ENCODE results near the gene TMEM8B.

The TMEM8B gene

DNA sequence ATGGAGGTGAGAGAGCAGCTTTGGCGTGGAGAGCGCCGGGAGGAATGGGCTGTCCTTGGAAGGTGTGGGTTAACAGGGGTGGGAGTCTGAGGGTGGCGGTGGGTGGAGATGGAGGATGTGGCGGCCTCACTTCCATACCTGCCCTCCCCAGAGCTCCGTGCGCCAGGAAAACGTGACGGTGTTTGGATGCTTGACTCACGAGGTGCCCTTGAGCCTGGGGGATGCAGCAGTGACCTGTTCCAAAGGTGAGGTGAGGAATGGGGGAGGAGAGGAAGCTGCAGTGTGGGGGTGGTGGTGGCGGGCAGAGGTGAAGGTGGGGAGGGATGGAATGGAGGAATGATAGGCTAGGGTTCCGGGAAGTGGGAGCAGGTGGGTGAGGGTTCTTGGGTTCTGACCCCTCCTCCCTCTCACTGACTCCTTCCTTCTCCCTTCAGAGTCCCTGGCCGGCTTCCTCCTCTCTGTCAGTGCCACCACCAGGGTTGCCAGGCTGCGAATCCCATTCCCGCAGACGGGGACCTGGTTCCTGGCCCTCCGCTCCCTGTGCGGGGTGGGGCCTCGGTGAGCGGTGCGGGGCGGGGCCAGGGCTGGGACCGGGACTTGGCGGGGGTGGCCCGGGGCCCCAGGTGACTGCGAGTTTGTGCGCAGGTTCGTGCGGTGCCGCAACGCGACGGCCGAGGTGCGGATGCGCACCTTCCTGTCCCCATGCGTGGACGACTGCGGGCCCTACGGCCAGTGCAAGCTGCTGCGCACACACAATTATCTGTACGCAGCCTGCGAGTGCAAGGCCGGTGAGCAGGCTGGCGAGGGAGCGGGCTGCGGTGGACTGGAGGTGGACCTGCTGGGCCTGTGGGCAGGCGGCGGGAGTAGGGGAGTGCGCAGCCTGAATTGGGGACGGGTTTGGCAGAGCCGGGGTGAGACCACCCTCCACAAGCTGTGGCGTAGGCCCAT is 17.1 kb downstream of the TMEM8B start:
- H3K4me3 ChIP-seq (ENCODE audit: low read depth, low read length) = peak overlapping the region; percentile 76
- H3K9me3 ChIP-seq (ENCODE audit: control insufficient read depth, insufficient read depth, low read length) = no peaks in the 10 kb centered on the region
- peak overlapping the region; percentile 50 for H3K9ac ChIP-seq (ENCODE audit: low read depth, low read length)
- H3K36me3 ChIP-seq (ENCODE audit: control insufficient read depth, insufficient read depth, low read length) = no peaks in the 10 kb centered on the region
- H3K4me1 ChIP-seq (ENCODE audit: control insufficient read depth, insufficient read depth, low read length) = peaks cover 23% of the 10 kb centered on the region
- H3K27me3 ChIP-seq (ENCODE audit: control insufficient read depth, insufficient read depth, low read length) = peaks cover 8% of the 10 kb centered on the region

DNA sequence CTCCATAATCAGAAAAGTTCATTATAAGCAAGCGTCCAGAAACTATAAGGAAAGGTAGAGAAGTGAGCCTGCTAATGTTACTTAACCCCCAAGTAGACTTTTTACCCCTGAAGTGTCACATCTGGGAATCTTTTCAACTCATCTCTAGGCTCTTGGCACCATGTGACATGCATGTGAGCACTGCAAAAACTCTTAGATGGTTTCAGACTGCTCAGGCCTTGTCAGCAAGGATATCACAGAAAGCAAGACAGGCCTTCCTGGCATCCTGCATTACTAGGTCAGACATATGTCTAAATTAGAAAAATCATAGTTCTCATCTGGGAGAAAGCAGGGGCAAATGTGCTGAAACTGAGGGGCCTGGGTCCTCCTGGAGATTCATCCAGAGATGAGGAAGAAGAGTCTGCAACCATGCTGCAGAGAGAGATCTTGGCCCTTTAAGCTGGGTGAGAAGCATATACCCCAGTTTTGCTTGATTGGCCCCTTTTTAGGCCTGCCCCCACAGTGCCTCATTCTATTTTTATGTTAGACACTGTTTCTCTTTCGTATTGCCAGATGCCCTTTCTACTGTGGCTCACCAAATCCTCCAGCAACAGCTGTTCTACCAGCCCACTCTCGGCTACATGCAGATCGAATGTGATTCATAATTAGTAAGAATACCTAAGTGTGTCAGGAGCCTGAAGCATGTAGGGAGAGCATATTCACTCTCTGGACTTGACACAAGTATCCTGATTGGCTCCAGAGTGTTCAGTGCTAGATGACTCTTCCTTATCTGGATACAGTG is 19.0 kb downstream of the TMEM8B start:
- Histone ChIP-seq H3K4me1 (ENCODE audit: control insufficient read depth, insufficient read depth, low read length) (peaks cover 18% of the 10 kb centered on the region), H3K27me3 (ENCODE audit: control insufficient read depth, insufficient read depth, low read length) (peaks cover 8% of the 10 kb centered on the region), H3K36me3 (ENCODE audit: control insufficient read depth, insufficient read depth, low read length) (no peaks in the 10 kb centered on the region), H3K9me3 (ENCODE audit: control insufficient read depth, insufficient read depth, low read length) (no peaks in the 10 kb centered on the region), H3K4me3 (ENCODE audit: low read depth, low read length) (no peak overlapping the region), H3K9ac (ENCODE audit: low read depth, low read length) (no peak overlapping the region)

DNA sequence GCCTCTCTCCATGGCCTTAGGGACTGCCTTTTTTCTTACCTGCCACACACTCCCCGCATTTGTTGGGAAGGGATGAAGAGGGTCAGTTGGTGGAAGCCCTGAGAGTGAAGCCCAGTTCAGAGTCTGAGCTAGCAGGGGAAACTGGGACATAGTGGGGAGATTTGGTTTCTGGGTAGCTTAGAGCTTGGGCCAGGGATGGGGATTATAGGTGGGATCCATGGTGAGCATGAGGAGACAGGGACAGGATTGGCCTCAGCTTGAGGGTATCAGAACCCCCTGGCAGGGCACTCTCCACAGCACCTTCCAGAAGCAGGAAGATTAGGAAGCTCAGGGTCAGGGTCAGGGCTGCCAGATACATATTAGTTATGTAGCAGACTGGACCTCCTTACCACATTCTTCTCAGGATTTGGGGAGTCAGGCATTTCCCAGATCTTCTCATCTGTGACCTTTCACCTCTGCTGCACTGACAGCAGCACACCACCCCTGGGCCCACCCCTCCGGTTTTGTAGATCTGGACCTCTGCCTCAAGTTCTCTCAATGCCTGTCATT is 23.3 kb downstream of the TMEM8B start:
- peaks cover 2% of the 10 kb centered on the region for H3K27me3 ChIP-seq (ENCODE audit: control insufficient read depth, insufficient read depth, low read length)
- no peaks in the 10 kb centered on the region for H3K9me3 ChIP-seq (ENCODE audit: control insufficient read depth, insufficient read depth, low read length)
- no peaks in the 10 kb centered on the region for H3K4me1 ChIP-seq (ENCODE audit: control insufficient read depth, insufficient read depth, low read length)
- H3K9ac ChIP-seq (ENCODE audit: low read depth, low read length) = no peak overlapping the region
- no peak overlapping the region for H3K4me3 ChIP-seq (ENCODE audit: low read depth, low read length)
- peaks cover 3% of the 10 kb centered on the region for H3K36me3 ChIP-seq (ENCODE audit: control insufficient read depth, insufficient read depth, low read length)

DNA sequence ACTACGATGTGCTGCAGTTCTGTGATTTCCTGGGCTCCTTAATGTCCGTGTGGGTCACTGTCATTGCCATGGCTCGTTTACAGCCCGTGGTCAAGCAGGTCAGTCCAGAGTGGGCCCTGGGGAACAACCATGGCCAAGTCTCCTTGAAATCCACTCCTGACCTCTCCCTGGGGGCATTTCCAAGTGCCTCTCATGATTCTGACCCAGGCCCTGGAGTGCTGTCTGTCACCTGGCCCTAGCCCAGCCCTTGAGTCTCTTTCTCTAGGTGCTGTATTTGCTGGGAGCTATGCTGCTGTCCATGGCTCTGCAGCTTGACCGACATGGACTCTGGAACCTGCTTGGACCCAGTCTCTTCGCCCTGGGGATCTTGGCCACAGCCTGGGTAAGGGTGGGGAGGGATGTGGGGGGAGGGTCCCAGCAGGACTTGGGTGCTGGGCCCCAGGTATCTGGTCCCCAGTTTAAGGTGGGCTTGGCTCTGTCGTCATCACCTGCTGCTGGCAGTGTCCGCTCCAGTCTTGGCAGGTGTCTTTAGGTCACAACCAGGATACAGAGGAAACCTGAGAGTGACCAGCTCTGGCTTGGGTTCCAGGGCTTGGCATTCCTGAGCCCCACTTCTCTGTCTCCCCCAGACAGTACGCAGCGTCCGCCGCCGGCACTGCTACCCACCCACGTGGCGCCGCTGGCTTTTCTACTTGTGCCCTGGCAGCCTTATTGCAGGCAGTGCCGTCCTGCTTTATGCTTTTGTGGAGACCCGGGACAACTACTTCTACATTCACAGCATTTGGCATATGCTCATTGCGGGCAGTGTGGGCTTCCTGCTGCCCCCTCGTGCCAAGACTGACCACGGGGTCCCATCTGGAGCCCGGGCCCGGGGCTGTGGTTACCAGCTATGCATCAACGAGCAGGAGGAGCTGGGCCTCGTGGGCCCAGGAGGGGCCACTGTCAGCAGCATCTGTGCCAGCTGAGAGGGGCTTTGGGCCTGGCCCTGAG is 24.1 kb downstream of the TMEM8B start:
- no peaks in the 10 kb centered on the region for H3K9me3 ChIP-seq (ENCODE audit: control insufficient read depth, insufficient read depth, low read length)
- no peaks in the 10 kb centered on the region for H3K4me1 ChIP-seq (ENCODE audit: control insufficient read depth, insufficient read depth, low read length)
- peaks cover 3% of the 10 kb centered on the region for H3K36me3 ChIP-seq (ENCODE audit: control insufficient read depth, insufficient read depth, low read length)
- H3K9ac ChIP-seq (ENCODE audit: low read depth, low read length) = no peak overlapping the region
- peaks cover 2% of the 10 kb centered on the region for H3K27me3 ChIP-seq (ENCODE audit: control insufficient read depth, insufficient read depth, low read length)
- H3K4me3 ChIP-seq (ENCODE audit: low read depth, low read length) = no peak overlapping the region

DNA sequence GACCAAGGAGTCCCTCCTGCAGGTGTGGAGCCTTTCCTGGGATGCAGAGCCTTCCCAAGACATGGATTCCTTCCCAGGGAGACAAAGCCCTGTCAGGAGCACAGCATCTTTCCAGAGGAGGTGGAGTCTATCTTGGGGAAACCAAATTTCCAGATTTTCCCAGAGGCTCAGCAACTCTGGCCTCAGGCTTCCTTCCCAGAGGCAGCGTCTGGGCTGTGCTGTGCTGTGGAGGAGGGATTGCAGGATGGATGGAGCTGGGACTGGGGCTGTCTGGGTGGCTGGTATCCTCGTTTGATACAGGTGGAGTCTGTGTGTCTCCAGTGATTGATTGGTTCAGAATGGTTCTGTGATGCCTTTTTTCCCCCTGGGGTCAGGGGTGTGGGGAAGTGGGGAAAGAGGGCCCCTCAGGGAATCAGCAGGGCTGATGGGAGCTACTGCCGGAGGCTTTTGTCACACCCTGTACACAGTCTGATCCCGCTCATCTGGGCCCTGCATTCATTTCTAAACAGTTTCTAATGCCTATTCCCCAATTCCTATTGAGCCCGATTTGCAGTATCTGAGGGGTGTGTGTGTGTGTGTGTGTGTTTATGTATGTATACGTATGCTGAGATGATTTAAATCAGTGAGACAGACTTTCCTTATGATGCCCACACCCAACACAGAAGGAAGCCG is 25.2 kb downstream of the TMEM8B start:
- H3K4me3 ChIP-seq (ENCODE audit: low read depth, low read length) = no peak overlapping the region
- H3K9ac ChIP-seq (ENCODE audit: low read depth, low read length) = no peak overlapping the region
- H3K4me1 ChIP-seq (ENCODE audit: control insufficient read depth, insufficient read depth, low read length) = no peaks in the 10 kb centered on the region
- H3K27me3 ChIP-seq (ENCODE audit: control insufficient read depth, insufficient read depth, low read length) = peaks cover 2% of the 10 kb centered on the region
- peaks cover 3% of the 10 kb centered on the region for H3K36me3 ChIP-seq (ENCODE audit: control insufficient read depth, insufficient read depth, low read length)
- no peaks in the 10 kb centered on the region for H3K9me3 ChIP-seq (ENCODE audit: control insufficient read depth, insufficient read depth, low read length)

DNA sequence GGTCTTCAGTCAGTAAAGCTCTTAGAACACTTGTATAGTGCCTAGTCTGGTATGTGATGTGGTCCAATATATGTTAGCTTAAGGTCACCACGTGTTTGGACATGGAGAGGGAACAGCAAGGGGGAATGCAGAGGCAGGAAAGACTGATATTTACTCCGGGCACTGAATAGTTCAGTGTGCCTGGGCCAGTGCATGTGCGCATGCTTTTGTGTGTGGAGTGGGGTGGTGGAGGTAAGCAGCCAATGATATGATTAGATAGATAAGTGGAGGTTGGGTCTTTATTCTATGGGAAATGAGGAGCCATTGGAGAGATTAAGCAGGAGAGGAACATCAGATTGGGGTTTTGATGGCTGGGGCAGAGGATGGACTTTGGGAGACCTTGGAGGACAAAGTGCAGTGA is 27.2 kb downstream of the TMEM8B start:
- Histone ChIP-seq H3K9me3 (ENCODE audit: control insufficient read depth, insufficient read depth, low read length) (no peaks in the 10 kb centered on the region), H3K4me1 (ENCODE audit: control insufficient read depth, insufficient read depth, low read length) (no peaks in the 10 kb centered on the region), H3K27me3 (ENCODE audit: control insufficient read depth, insufficient read depth, low read length) (peaks cover 10% of the 10 kb centered on the region), H3K4me3 (ENCODE audit: low read depth, low read length) (no peak overlapping the region), H3K9ac (ENCODE audit: low read depth, low read length) (no peak overlapping the region), H3K36me3 (ENCODE audit: control insufficient read depth, insufficient read depth, low read length) (peaks cover 3% of the 10 kb centered on the region)

DNA sequence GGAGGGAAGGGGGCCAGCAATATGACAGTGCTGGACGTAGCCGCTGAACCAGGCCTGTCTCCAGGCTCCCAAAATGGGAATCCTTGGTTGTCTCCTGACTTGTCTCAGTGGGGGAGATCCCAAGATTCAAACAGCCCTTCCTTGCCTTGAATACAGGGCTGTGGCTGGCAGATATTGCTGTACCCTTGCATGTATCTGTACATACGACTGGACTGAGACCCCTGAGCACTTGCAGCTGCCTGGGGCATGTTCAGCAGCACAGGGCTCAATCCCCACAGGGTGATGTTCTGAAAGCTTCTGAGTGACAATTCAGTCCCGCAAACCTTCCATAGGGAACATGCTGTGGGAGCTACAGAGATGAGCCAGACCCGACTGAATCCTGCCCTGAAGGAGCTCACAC is 27.9 kb downstream of the TMEM8B start:
- H3K9ac ChIP-seq (ENCODE audit: low read depth, low read length) = no peak overlapping the region
- no peaks in the 10 kb centered on the region for H3K4me1 ChIP-seq (ENCODE audit: control insufficient read depth, insufficient read depth, low read length)
- H3K4me3 ChIP-seq (ENCODE audit: low read depth, low read length) = no peak overlapping the region
- peaks cover 11% of the 10 kb centered on the region for H3K27me3 ChIP-seq (ENCODE audit: control insufficient read depth, insufficient read depth, low read length)
- no peaks in the 10 kb centered on the region for H3K9me3 ChIP-seq (ENCODE audit: control insufficient read depth, insufficient read depth, low read length)
- H3K36me3 ChIP-seq (ENCODE audit: control insufficient read depth, insufficient read depth, low read length) = peaks cover 3% of the 10 kb centered on the region

DNA sequence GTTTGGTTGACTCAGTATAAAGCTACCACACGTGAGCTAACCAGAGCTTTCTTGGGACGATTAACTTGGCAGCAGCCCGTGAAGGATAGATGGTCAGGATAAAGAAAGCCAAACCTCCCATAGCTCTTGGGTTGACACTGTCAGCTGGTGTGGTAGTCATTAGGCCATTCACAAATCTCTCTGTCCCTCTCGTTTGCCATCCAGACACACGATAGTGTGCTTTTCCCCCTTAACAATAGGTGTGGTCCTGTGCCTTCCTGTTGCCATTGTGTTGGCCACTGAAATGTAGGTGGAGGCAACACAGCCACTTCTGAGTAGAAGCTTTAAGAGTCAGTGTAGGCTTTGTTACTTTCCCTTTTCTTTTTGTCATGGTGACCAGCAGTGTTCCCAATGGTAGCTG is 29.4 kb downstream of the TMEM8B start:
- Histone ChIP-seq H3K9ac (ENCODE audit: low read depth, low read length) (no peak overlapping the region), H3K27me3 (ENCODE audit: control insufficient read depth, insufficient read depth, low read length) (peaks cover 14% of the 10 kb centered on the region), H3K36me3 (ENCODE audit: control insufficient read depth, insufficient read depth, low read length) (no peaks in the 10 kb centered on the region), H3K4me1 (ENCODE audit: control insufficient read depth, insufficient read depth, low read length) (no peaks in the 10 kb centered on the region), H3K9me3 (ENCODE audit: control insufficient read depth, insufficient read depth, low read length) (no peaks in the 10 kb centered on the region), H3K4me3 (ENCODE audit: low read depth, low read length) (no peak overlapping the region)

DNA sequence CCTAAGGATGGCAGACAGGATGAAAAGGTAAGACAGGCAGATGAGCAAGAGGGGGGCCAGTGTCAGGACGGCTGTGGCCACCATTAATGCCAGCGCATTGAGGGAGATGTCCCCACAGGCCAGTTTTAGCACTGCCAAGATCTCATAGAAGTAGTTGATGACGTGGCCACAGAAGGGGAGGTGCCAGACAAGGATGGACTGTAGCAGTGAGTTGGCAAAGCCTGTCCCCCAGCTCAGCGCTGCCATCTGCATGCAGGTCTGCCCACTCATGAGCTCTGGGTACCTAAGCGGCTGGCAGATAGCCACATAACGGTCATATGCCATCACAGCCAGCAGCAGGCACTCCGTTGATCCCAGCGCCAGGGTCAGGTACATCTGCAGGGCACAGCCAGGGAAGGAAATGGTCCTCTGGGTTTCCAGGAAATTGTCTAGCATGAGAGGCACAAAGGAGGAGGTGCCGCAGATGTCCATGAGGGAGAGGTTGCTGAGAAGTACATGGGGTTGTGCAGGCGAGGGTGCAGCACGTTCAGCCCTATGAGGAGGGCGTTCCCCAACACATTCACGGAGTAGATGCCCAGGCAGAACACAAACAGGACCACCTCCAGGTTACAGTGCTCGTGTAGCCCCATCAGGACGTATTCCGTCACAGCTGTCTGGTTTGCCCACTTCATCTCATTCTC is 30.4 kb downstream of the TMEM8B start:
- Histone ChIP-seq H3K27me3 (ENCODE audit: control insufficient read depth, insufficient read depth, low read length) (peaks cover 14% of the 10 kb centered on the region), H3K4me3 (ENCODE audit: low read depth, low read length) (no peak overlapping the region), H3K9ac (ENCODE audit: low read depth, low read length) (no peak overlapping the region), H3K36me3 (ENCODE audit: control insufficient read depth, insufficient read depth, low read length) (no peaks in the 10 kb centered on the region), H3K4me1 (ENCODE audit: control insufficient read depth, insufficient read depth, low read length) (no peaks in the 10 kb centered on the region), H3K9me3 (ENCODE audit: control insufficient read depth, insufficient read depth, low read length) (no peaks in the 10 kb centered on the region)

DNA sequence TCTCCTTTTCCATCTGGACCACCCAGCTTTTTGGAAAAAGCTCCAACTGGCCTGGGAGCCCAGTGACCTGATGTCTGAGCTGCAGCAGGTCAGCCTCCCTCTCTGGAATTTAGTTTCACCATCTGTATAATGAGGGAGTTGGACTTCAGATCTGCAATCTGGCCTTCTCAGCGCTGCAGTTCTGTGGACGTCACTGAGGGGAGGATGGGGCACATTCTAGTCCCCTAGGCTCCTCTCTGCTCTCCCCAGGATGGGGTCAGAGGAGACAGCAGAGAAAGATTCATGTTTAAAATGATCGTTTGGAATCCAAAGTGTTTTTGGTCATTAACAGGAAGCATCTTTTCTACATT is 30.9 kb downstream of the TMEM8B start:
- Histone ChIP-seq H3K4me3 (ENCODE audit: low read depth, low read length) (no peak overlapping the region), H3K9me3 (ENCODE audit: control insufficient read depth, insufficient read depth, low read length) (no peaks in the 10 kb centered on the region), H3K4me1 (ENCODE audit: control insufficient read depth, insufficient read depth, low read length) (no peaks in the 10 kb centered on the region), H3K27me3 (ENCODE audit: control insufficient read depth, insufficient read depth, low read length) (peaks cover 14% of the 10 kb centered on the region), H3K9ac (ENCODE audit: low read depth, low read length) (no peak overlapping the region), H3K36me3 (ENCODE audit: control insufficient read depth, insufficient read depth, low read length) (no peaks in the 10 kb centered on the region)

Measured in iPS-15b (cell line).